ENCODE data around the gene XAB2. TPM values are rescaled to one million over a fixed set of nuclear protein-coding genes. Genes with fewer than 3 reads are reported as not detected.

Gene XAB2
- total RNA-seq, 4 donors from 2014 or later = 27.8 to 123 (median 57.3) TPM

GRCh38 chr19:7631577-7631976 lies 2.2 kb upstream of the XAB2 start:
- H3K9me3 ChIP-seq = no peaks in the 10 kb centered on the region
- H3K36me3 ChIP-seq = no peaks in the 10 kb centered on the region
- DNase-seq = no peak
- in situ Hi-C loops (cut with MboI; ENCODE audit: low pct_ligation_motif_present in 1 of 4, low pct_unique_long_range_greater_than_20kb in 1 of 4, low sequenced_read_pairs in 3 of 4) = no loop called here
- H3K27ac ChIP-seq = no peak overlapping the region
- H3K4me3 ChIP-seq = no peak overlapping the region
- intact Hi-C loops (cut with DNase I; ENCODE audit: low total_unique reads) = no loop called here
- H3K4me1 ChIP-seq = peaks cover 15 to 30% (median 24%) of the 10 kb centered on the region in 4 donors
- peaks cover 3% of the 10 kb centered on the region for H3K27me3 ChIP-seq
- 89% methylated on average over 12 of the region's 12 CpGs; no CpG with 5 or more reads in 1 of the 2 donors for WGBS, 2 donors (ENCODE audit: low coverage in 1 of 2)
- TF ChIP-seq CTCF (IDR thresholded peaks at IDR 0.05) = no peak
- TF ChIP-seq EP300 (IDR thresholded peaks at IDR 0.05; ENCODE audit: low read depth) = no peak

GRCh38 chr19:7628589-7629311 lies 595 bp downstream of the XAB2 start:
- in situ Hi-C loops (cut with MboI; ENCODE audit: low pct_ligation_motif_present in 1 of 4, low pct_unique_long_range_greater_than_20kb in 1 of 4, low sequenced_read_pairs in 3 of 4) (no loop called here), intact Hi-C loops (cut with DNase I; ENCODE audit: low total_unique reads) (loop anchor here (10.0 kb wide), 1 partner anchor 1204 kb away; the partner anchor contains the start of gene KHSRP)

GRCh38 chr19:7627166-7627565 lies 2.2 kb downstream of the XAB2 start:
- in situ Hi-C loops (cut with MboI; ENCODE audit: low pct_ligation_motif_present in 1 of 4, low pct_unique_long_range_greater_than_20kb in 1 of 4, low sequenced_read_pairs in 3 of 4) (no loop called here), intact Hi-C loops (cut with DNase I; ENCODE audit: low total_unique reads) (loop anchor here (10.0 kb wide), 1 partner anchor 1202 kb away; the partner anchor contains the start of gene KHSRP)
- H3K27me3 ChIP-seq = no peaks in the 10 kb centered on the region
- DNase-seq = no peak
- H3K36me3 ChIP-seq = peaks cover 0 to 6% (median 0%) of the 10 kb centered on the region in 4 donors
- TF ChIP-seq CTCF (IDR thresholded peaks at IDR 0.05) = no peak
- no peak for TF ChIP-seq POLR2AphosphoS5 (IDR thresholded peaks at IDR 0.05)
- no peak for TF ChIP-seq POLR2A (IDR thresholded peaks at IDR 0.05)
- TF ChIP-seq EP300 (IDR thresholded peaks at IDR 0.05; ENCODE audit: low read depth) = no peak
- no peaks in the 10 kb centered on the region for H3K9me3 ChIP-seq
- no peak overlapping the region for H3K4me3 ChIP-seq
- H3K4me1 ChIP-seq = peaks cover 15 to 29% (median 24%) of the 10 kb centered on the region in 4 donors
- H3K27ac ChIP-seq = no peak overlapping the region
- WGBS, 2 donors (ENCODE audit: low coverage in 1 of 2) = 94% methylated on average over 24 of the region's 24 CpGs; no CpG with 5 or more reads in 1 of the 2 donors

More at GRCh38 chr19:7628589-7629311, 595 bp downstream of the XAB2 start:
- TF ChIP-seq EP300 (IDR thresholded peaks at IDR 0.05; ENCODE audit: low read depth) = no peak
- no peak for TF ChIP-seq POLR2A (IDR thresholded peaks at IDR 0.05)
- no peak for TF ChIP-seq POLR2AphosphoS5 (IDR thresholded peaks at IDR 0.05)
- TF ChIP-seq CTCF (IDR thresholded peaks at IDR 0.05) = no peak
- peaks cover 15 to 29% (median 24%) of the 10 kb centered on the region in 4 donors for H3K4me1 ChIP-seq
- no peaks in the 10 kb centered on the region for H3K9me3 ChIP-seq
- 0 to 4% methylated on average over 8 to 14 of the region's 15 CpGs for WGBS, 2 donors (ENCODE audit: low coverage in 1 of 2)
- no peak for DNase-seq
- peak overlapping the region; percentile 78 to 90 (median 84) for H3K27ac ChIP-seq
- H3K36me3 ChIP-seq = no peaks in the 10 kb centered on the region
- H3K27me3 ChIP-seq = no peaks in the 10 kb centered on the region
- peak overlapping the region; percentile 68 to 99 (median 80) for H3K4me3 ChIP-seq

GRCh38 chr19:7625763-7626372 lies 3.5 kb downstream of the XAB2 start:
- Histone ChIP-seq H3K27ac (no peak overlapping the region), H3K4me1 (peaks cover 14 to 25% (median 23%) of the 10 kb centered on the region in 4 donors), H3K27me3 (no peaks in the 10 kb centered on the region), H3K9me3 (no peaks in the 10 kb centered on the region), H3K36me3 (peaks cover 0 to 15% (median 0%) of the 10 kb centered on the region in 4 donors), H3K4me3 (no peak overlapping the region)
- intact Hi-C loops (cut with DNase I; ENCODE audit: low total_unique reads) (loop anchor here (10.0 kb wide), 1 partner anchor 1201 kb away; the partner anchor contains the start of gene KHSRP), in situ Hi-C loops (cut with MboI; ENCODE audit: low pct_ligation_motif_present in 1 of 4, low pct_unique_long_range_greater_than_20kb in 1 of 4, low sequenced_read_pairs in 3 of 4) (no loop called here)
- TF ChIP-seq POLR2A (IDR thresholded peaks at IDR 0.05) = no peak
- TF ChIP-seq POLR2AphosphoS5 (IDR thresholded peaks at IDR 0.05) = no peak
- TF ChIP-seq CTCF (IDR thresholded peaks at IDR 0.05) = no peak
- no peak for TF ChIP-seq EP300 (IDR thresholded peaks at IDR 0.05; ENCODE audit: low read depth)
- 90 to 95% methylated on average over 2 to 34 of the region's 34 CpGs for WGBS, 2 donors (ENCODE audit: low coverage in 1 of 2)
- no peak for DNase-seq

All from transverse colon (tissue), 4 donors.